ENCODE results near the gene FOXI3.
"Not testable (repeated sequence)": the region's sequence is repeated elsewhere in the genome, so short reads cannot be mapped to it uniquely, and the experiment has no call there.

Gene FOXI3

DNA sequence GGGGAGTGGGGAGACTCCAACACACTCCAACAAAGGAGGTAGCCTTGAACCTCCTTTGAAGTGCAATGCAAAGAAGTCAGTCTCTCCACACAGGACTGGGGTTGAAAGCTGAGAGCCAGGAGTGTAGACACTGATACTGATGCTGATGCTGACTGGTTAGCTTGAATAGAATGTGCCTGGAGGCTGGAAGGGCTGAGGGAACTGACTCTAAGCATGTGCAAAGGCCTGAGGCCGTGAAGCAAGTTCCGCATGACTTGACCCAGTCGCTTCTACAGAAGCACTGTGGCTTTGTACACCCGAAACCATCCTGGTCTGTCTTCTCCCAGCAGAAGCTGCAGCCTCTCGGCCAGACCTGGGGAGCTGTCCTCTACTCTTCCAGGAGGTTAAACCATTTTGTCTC is 10.4 kb downstream of the FOXI3 start:
- no peak for DNase-seq

DNA sequence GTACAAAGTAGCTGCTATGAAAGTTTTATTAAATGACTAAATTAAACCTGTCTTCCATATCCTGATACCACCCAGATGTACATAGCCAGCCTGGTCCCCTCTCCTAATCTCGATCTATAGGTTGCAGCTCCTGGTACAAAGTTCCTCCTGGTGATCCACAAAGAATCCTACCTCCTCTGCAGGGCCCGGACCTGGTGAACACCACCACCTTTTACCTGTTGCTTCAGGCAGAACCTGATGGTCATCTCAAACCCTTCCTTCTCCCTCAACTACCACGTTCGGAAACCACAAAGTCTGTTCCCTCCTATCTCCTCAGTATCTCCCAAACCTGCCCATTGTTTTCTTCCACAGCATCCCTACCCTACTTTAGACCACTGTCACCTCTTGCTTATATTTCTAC is 15.5 kb downstream of the FOXI3 start:
- no peak for DNase-seq

DNA sequence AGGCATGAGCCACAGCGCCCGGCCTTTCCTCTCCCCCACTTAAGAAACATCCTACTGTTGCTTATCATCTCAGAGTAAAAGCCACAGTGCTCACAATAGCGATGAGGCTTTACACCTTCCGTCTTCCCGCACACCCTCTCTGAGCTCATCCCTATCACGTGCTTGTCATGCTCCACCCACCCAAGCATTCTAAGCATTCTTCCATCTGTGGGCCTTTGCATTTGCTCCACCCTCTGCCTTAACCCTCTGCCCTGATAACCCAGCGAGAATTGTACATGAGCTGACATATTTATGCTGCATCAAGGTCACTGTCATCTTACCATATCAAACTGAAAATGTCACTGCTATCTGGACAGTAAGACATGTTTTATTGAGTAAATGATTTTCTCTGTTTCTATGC is 22.6 kb downstream of the FOXI3 start:
- no peak for DNase-seq

DNA sequence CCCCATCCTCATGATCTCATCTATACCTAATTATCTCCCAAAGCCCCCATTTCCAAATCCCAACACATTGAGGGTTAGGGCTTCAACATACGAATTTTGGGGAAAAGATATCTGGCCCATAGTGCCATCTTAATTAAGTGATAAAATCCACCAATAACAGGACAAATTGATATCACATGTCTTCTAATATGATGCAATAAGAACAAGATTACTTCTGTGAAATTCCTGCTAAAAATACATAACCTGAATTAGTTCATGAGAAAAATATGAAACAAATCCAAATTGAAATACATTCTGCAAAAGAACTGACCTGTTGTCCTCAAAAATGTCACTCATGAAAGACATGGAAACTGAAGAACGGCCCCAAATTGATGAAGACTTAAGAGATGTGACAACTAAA is 28.8 kb downstream of the FOXI3 start:
- DNase-seq: no peak

DNA sequence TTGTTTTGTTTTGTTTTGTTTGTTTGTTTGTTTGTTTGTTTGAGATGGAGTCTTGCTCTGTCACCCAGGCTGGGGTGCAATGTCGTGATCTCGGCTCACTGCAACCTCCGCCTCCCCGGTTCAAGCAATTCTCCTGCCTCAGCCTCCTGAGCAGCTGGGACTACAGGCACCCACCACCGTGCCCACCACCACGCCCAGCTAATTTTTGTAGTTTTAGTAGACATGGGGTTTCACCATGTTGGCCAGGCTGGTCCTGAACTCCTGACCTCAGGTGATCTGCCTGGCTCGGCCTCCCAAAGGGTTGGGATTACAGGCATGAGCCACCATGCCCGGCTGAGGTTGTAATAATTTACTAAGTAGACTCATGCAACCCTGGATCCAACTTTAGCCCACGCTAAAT is 33.4 kb downstream of the FOXI3 start:
- DNase-seq: not testable (repeated sequence)

DNA sequence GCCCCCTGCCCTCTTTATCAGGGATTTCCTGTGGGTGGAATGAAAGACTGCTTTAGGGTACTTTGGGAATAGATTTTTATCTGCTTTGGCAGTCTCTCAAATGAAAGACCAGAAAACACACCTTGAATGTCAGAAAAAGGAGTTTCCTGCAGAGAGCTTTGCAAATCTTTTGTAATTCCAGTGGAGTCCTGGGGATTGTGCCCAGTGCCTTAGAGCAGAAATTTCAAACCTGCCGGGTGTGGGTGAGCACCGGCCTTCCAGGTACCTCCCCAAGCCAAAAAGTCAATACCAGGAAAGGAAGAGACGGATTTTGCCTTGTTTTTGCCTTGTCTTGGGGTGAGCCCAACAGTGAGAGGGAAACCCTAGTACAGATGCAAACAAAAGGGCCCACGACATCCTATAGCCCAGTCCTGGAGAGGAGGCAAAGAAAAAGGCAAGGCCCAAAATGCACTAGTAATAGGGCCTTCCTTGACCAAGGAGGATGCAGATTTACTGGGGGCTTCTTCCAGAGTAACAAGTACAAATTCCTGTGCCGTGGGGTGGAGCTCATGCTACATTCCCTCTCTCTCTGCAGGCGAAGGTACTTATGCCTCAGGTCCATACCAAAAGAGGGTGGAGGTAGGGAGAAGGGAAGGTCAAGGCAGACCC is 36.4 kb downstream of the FOXI3 start:
- DNase-seq: no peak

DNA sequence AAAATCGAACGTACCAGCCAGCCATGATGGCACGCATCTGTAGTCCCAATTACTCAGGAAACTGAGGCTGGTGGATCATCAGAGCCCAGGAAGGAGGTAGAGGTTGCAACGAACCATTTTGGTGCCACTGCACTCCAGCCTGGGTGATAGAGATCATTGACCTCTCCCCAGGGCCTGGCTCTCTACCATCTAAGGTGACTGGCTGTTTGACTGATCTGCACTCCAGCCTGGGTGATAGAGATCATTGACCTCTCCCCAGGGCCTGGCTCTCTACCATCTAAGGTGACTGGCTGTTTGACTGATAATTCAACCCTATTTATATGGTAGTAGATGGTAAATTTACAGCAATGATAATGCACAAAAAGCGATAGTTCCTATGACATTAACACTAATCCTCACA is 43.6 kb downstream of the FOXI3 start:
- not testable (repeated sequence) for DNase-seq

DNA sequence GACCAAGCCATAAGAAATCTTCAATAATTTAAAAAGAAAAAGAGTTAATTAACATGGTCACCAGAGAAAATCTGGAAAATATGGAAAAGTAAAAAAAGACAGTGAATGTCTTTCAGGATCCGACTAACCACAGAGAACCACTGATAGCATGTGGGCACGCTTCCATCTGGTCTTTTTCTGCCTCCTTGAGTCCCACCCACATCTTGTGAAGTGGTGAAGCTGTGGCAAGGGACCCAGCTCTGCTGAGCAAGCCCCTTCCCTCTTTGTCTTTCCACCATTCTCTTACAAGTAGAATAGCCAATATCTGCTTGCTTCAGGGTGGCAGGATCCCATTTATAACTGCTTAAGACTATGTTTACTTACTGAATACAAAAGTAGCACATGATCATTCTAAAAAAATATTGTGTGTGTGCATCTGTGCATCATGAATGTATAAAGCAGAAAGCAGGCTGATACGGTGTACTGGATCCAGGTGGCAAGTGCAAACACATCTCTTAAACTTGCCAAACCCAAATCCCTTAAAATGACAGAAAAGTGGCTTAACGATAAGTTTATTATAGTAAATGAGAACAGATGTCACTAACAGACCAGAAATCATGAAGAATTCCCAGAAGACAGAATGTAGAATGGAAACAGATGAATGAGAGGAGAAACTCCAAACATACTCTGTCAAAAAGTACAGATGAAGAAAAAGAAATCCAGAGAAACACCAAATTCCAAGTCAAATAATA is 52.3 kb downstream of the FOXI3 start:
- no peak for DNase-seq

DNA sequence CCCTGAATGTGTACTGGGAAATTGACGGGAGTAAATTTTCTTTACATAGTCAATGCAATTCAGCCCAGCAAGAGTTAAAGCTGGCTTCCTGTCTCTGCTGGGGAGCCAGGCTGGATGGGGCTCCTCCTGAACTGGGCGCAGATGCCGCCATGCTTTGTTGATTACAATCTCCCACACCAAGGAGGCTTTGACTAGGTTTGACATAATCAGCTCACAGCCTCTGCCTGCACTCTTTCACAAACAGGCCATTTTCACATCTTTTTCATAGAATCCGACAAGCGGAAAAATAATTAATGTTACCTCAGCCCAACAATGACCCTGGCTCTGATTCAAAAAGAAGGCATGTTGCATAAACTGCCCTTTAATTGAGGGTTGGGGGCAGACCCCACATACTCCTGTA is 54.3 kb downstream of the FOXI3 start:
- DNase-seq: no peak

Data from fibroblast of skin of scalp (primary cell).